Activated naive CD4-positive, alpha-beta T cell treated with anti-CD3 and anti-CD28 coated beads, Interleukin-2, amount 50 U/mL, for 72 hours (primary cell): ENCODE results near the gene KLF15. TPM values are rescaled to one million over a fixed set of nuclear protein-coding genes. Genes with fewer than 3 reads are reported as not detected.

Experiments used
- ATAC-seq, 2 donors: fragments of 150-1000 bp; cut with Tn5 transposase; 2 replicates each; pipeline ENCODE4 v1.10.0; 2021; ENCODE audit warnings: mild to moderate bottlenecking in 2 of 2, moderate library complexity in 2 of 2
- DNase-seq, 2 donors: peaks; one replicate each; pipeline ENCODE4 v3.0.0; 2021 to 2022; ENCODE audit warnings: low spot score in 2 of 2
- H3K27ac Mint-ChIP-seq, 2 donors: one replicate each; pipeline ENCODE4 v1.8.0; 2022; ENCODE audit warnings: mild to moderate bottlenecking in 2 of 2, mixed read lengths in 2 of 2
- H3K36me3 Mint-ChIP-seq, 2 donors: one replicate each; pipeline ENCODE4 v1.8.0; 2022; ENCODE audit warnings: mixed read lengths in 2 of 2
- H3K9me3 Mint-ChIP-seq, 2 donors: one replicate each; pipeline ENCODE4 v1.8.0; 2022; ENCODE audit warnings: mixed read lengths in 2 of 2
- total RNA-seq, 2 donors: library from RNA; stranded (reverse); gene quantifications; one replicate each; pipeline ENCODE4 v1.2.3, GENCODE V29; 2022

The KLF15 gene
- total RNA-seq, 2 donors from 2014 or later = 0.68 TPM; not detected in 1

DNA sequence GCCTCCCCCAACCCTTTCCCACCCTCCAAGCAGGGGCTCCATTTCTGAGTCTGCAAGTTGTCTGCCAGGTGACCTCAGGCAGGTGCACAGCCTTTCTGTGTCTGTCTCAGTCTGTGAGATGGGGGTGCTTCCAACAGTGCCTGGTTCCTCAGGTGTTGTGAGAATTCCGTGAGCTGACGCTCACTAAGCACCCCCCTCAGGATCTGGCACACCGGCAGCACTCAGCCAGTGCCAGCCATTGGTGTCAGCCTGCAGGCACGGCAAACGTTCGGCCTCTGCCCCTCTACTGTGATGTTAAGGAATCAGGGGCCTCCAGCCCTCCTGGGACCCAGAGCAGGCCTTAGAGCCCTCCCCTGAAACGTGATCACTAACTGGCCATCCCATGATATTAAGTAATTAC, 2.4 kb downstream of the KLF15 start:
- H3K36me3 Mint-ChIP-seq = no peaks in the 10 kb centered on the region
- no peak overlapping the region for H3K27ac Mint-ChIP-seq
- H3K9me3 Mint-ChIP-seq = no peaks in the 10 kb centered on the region
- DNase-seq = no peak
- no peak for ATAC-seq

DNA sequence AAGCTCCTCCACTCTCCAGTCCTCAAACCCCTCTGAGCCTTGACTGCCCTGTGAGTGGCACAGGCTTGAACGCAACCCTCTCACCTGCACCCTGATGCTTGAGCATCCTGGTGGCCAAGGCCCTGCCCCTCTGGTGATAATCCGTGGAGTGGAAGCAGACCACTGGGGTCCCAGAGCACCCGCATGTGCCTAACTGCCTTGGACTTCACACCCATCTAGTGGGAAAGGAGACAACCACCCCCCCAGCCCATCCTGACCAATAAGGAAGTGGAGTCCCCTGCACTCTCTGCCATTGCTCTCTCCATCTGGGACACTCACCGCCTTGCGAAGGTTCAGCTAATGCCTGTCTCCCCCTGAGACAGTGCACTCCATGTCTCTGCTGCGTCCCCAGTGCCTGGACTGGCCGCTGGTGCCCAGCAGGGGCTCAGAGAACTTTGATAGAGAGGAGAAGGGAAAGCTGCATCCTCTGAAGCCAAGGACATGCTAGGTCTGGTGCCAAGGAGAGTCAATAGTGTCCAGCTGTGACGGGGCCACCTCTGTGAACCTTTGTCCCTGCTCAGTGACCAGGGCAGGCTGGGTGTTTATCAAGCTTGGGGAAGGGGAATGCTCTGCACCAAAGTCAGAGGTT, 3.4 kb downstream of the KLF15 start:
- no peak for DNase-seq
- Mint-ChIP-seq H3K27ac (no peak overlapping the region), H3K36me3 (no peaks in the 10 kb centered on the region), H3K9me3 (no peaks in the 10 kb centered on the region)
- ATAC-seq = no peak

DNA sequence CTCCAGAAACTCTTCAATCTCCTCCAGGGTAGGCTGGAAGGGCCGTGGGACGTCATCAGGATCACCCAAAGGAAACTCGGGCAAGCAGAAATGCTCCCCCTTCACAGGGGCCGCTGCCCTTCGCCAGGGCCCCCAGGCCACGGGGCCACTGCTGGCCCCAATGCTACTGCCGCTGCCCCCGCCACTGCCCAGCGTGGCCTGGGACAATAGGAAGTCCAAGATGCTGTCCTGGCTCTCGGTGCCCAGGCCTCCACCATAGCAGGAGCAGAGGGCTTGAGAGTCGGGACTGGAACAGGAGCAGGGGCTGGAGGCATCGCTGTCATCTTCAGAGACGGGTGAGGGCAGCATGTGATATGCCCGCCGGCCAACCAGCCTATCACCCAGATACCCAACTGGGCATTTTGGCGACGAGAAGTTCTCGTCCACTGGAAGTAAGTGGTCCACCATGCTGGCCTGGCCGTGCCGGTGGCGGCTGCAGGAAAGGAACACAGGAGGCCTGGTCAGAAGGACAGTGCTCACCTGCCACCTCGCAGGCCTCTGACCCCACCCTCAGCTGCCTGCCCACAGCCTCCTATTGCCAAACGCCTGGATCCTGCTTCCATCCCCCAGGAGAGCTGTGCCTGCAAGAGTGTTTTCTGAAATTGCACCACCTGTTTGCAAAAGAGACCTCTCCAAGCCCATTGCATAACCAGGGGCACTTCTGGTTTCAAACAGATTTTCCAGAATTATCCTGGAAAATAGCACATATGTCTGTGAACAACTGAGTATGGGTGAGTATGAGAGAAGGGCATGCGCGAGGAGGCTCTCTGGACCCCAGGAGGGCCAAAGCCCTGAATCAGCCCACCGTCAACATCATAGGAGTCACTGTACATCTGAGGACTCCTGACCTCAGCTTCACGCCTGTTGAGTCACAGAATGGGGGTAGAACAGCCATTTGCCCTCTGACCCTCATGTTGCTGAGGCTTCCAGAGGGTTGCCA, 4.4 kb downstream of the KLF15 start:
- ATAC-seq (no peak), DNase-seq (peak in 1 of 2 donors; percentile 20)
- Mint-ChIP-seq H3K9me3 (no peaks in the 10 kb centered on the region), H3K36me3 (no peaks in the 10 kb centered on the region), H3K27ac (no peak overlapping the region)

DNA sequence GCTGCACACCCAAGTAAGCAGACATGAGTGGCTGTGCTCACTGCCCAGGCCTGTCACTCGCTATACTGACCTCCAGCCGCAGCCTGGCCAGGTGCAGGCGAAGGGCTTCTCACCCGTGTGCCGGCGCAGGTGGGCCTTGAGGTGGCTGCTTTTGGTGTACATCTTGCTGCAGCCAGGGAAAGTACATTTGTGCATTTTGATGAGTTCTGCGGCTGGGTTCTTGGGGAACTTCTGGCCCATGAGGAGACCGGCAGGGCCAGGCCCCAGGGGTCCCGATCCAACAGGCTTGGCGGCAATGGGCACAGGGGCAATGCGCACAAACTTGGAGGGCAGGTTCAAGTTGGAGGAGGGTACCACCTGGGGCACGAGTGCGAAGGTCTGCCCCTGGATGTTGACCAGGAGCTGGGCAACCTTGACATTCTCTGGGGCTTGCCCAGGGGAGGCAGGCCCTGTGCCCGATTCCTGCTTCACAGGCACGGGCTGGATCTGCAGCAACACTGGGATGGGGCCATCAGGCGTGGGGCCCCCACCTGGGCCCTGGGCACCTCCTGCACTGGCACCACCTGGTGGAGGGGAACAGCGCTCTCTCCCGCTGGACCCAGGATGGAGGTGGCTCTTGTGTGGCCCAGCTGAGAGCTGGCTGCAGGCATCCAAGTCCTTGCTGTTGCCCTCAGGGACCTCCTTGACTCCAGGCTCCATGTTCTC, 5.3 kb downstream of the KLF15 start:
- ATAC-seq = no peak
- Mint-ChIP-seq H3K36me3 (no peaks in the 10 kb centered on the region), H3K9me3 (no peaks in the 10 kb centered on the region), H3K27ac (no peak overlapping the region)
- DNase-seq = peak in 1 of 2 donors; percentile 45

DNA sequence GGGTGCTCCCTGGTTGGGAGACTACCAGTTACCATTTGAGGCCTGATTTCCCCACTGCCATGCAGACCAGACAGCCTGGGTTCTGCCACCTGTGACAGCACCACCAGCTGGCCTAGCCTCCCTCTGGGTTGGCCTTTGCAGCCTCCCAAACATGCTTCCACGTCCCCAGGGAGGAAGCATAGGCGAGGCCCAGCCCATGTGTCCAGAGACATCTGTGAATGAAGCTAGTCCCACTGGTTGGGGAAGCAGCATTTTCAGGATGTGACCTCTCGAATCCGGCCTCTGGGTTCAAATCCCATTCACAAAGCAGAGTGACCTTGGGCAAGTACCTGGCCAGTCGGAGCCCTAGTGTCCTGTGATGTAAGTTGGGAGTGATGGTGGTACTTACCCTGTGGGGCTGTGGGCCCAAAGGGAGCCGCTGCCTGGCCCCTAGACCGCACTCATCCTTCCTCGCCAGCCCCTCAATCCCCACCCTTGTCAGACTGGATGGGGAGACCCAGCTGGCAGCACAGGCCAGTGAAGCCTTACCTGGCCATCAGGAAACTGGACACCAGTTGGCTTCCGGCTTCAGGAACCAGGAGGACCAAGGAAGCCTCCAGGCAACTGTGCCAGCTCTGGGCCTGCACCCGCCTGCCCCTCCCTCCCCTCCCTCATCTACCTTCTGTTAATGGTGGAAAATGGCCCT, 6.0 kb downstream of the KLF15 start:
- no peak overlapping the region for H3K27ac Mint-ChIP-seq
- no peaks in the 10 kb centered on the region for H3K36me3 Mint-ChIP-seq
- DNase-seq = peak in 1 of 2 donors; percentile 31
- H3K9me3 Mint-ChIP-seq = no peaks in the 10 kb centered on the region
- ATAC-seq = no peak

DNA sequence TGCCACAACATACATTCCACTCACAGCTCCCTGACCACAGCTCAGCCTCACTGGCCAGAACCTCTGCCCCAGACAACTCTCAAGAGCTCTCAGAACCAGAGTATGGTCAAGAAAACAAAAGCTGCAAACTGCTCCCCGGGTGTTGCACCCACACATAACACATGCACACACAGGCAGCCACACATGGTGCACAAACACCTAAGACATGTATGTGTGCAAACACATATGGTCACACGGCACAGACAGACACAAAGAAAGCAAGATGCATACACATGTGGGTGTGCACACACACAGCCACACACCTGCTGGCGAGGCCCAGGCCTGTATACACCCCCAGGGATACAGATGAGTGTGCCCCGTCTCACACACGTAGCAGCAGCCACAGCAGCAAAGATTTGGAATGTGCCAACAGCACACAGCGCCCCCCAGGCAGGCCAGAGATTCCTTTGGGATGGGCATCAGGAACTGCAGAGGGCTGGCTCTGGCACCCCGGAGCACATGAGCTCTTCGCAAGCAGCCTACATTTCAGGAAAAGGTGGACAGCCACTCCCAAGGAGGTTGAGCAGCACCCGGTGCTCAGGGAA, 6.6 kb downstream of the KLF15 start:
- Mint-ChIP-seq H3K36me3 (no peaks in the 10 kb centered on the region), H3K9me3 (no peaks in the 10 kb centered on the region), H3K27ac (no peak overlapping the region)
- ATAC-seq (no peak), DNase-seq (peak in 1 of 2 donors; percentile 28)

DNA sequence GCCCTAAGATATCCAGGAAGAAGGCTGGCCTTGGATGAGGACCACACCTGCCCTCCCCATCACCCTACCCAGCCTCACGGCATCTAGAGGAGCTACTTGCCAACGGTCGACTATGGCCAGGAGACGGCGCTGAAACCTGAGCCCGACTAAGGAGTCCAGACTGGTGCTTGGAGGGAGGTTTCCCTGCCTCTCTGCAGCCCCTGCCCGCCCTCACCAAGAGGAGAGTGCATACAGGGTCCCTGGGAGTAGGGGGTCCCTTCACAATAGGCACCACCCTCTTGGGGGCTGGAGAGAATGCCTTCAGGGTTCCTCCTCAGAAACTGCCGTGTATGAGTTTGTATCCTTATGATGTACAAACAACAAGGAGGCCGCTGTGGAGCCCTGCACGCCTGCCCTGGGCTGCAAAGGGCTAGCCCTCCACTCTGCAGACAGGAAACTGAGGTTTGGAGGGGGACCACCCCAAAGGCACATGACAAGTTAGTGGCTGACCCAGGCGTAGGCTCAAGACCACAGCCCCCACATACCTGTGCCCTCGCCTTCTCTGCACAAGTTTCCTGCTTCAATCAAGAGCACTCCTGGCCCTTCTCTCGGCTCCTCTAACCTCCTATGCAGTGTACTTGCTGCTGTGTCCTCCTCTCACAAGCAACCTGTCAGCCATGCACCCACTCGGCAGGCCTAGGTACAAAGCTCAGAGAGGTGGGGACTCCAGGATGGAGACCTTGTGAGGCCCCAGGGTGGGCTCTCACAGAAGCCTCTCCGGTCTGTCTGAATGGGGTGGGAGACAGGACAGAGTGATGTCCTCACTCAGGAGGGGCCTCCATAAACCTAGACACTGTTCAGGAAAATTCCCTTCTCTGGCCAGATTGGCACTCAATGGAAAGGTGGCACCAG, 7.4 kb downstream of the KLF15 start:
- Mint-ChIP-seq H3K27ac (no peak overlapping the region), H3K36me3 (no peaks in the 10 kb centered on the region), H3K9me3 (no peaks in the 10 kb centered on the region)
- DNase-seq (peak in 1 of 2 donors; percentile 20), ATAC-seq (no peak)

DNA sequence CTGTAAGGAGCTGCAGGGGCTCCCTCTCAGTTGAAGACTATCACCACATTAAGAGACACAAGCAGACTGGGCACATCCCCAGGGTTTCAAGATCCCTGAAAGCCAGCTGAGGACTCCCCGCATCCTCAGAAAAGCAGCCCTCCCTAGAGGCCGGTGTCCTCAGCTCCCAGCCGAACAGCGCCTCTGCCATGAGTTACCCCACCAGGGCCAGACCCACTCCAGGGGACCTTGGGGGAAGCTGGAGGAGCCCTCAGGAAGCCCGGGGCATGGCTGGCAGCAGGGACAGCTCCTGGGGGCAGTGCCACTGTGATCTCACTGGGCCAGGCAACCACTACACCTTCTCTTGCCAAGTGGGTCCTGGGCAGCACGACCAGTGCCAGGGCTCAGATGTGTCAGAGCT, 8.1 kb downstream of the KLF15 start:
- no peak for ATAC-seq
- peak in 1 of 2 donors; percentile 28 for DNase-seq
- Mint-ChIP-seq H3K9me3 (no peaks in the 10 kb centered on the region), H3K27ac (no peak overlapping the region), H3K36me3 (no peaks in the 10 kb centered on the region)

DNA sequence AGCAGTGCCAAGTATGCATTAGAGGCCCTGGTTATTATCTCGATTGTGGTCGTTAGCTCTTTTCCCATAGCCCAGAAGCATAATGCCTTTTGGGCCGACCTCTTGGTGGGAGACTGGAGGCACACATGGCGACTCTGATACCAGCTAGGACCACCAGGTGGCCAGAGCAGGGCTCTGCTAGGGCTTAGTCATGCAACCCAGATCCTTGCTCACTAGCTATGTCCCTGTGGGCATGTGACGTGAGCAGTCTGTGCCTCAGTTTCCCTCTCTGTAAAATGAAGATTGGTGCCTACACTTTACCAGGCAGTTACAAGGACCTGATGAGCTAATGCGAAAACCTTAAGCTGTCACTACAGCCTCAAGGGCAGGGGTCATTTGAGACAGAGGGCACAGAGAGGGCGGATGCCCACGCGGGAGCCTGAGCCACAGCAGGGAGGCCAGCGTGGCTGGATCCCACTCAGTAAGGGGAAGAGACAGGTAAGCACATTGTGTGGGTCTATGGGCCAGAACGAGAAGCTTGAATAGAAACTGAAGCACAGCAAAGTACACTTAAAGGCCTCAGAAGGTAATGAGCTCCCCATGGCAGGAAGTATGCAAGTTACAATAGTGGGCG, 8.8 kb downstream of the KLF15 start:
- H3K36me3 Mint-ChIP-seq = no peaks in the 10 kb centered on the region
- H3K27ac Mint-ChIP-seq = no peak overlapping the region
- ATAC-seq = no peak
- H3K9me3 Mint-ChIP-seq = no peaks in the 10 kb centered on the region
- peak in 1 of 2 donors; percentile 23 for DNase-seq

DNA sequence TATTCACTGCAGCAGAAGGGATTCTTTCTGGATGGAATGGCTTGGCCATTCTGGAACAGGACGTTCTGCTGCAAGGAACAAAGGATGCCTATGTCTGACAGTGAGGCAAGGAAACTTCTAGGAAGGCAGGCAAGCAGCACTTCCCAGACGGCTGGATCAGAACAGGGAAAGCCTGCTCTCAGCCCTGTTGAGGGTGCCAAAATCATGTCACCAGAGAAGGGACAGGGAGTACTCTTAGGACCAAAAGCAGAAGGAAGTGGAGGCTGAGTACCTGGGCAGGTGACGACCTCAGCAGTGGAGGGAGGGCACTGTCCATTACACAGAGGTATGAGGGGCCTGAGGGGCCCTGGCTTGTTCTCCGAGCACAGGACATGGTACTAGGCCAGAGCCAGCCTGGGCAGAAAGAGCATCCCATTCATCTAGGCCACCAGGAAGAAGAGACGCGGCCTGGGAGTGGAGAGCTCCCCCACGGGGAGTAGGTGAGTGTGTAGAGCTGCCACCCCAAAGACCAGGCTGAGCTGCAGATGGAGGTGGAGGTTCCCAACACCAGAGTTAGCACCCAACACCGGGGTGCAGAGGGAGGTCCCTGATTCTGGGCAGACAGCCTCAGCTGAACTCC, 9.6 kb downstream of the KLF15 start:
- Mint-ChIP-seq H3K27ac (peak overlapping the region in 1 of 2 donors; percentile 77), H3K36me3 (no peaks in the 10 kb centered on the region), H3K9me3 (no peaks in the 10 kb centered on the region)
- DNase-seq = peak in 1 of 2 donors; percentile 31
- ATAC-seq = no peak

DNA sequence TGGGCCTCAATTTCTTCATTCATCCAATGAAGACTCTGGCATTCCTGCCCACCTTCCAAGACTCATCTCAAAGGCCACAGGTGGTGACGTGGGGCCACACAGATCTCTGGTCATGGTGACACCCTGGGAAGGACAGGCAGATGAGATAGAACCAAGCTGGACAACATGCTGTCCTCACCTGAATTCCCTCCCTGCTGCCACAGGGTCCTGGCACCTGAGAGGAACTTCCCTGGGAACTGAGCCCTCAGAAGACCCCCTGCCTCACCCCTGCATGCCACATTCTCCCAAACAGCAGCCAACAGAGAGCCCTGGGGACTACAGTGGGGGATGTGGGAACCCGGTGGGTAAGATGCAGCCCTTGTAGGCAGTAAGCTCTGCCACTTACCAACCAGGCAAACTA, 10.7 kb downstream of the KLF15 start:
- Mint-ChIP-seq H3K36me3 (no peaks in the 10 kb centered on the region), H3K9me3 (no peaks in the 10 kb centered on the region), H3K27ac (no peak overlapping the region)
- no peak for ATAC-seq
- peak in 1 of 2 donors; percentile 39 for DNase-seq

DNA sequence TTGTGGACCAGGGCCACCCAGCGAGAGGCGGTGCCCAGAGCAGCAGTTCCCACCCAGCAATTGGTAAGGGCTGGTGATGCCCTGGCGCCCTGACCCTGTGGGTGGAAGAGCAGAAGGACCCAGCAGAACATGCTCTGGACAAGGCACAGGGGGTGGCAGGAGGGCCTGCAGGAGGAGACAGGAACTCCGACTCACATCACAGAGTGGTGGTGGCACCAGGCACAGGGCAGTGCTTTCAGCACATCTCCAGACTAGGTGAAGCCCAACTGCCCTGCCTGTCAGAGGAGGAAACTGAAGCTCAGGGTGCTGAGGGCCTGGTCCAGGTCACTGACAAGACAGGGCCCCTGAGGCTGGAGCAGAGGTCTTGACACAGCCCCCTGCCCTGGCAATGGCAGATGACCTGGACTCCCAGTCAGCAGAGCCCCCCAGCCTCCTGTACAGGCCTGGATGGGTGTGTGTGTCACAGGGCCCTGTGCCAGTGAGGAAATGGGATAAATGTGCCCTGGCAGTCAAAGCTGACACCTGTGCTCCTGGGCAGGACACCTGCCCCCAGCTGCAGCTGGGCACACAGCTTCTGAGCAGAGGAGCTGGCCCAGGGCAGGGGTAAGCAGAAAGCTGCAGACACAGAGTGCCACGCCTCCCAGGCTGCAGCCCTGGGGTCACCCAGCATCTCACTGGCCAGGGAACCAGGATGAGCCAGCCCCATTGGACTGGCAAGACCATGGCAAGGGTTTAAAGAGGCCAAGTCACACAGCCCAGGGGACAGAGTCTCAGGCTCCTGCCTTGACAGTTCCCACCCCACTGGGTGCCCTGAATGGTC, 11.4 kb downstream of the KLF15 start:
- H3K27ac Mint-ChIP-seq = peak overlapping the region in 1 of 2 donors; percentile 44
- peak in 1 of 2 donors; percentile 47 for DNase-seq
- no peak for ATAC-seq
- no peaks in the 10 kb centered on the region for H3K9me3 Mint-ChIP-seq
- H3K36me3 Mint-ChIP-seq = no peaks in the 10 kb centered on the region

DNA sequence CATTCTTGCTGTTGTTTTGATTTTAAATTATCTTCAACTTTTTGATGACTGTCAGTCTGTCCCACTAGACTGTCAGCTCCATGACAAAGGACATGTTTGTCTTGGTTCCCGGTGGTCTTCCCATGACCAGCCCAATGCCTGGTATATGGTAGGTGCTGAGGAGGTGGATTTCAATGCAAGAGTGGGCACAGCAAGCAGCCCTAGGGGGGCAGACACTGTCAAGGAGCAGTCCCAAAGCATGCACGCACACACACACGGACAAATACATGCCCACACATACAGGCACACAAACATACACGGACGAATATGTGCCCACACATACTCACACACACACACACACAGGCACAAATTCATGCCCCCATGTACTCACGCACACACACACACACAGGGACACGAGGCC, 12.0 kb downstream of the KLF15 start:
- DNase-seq (peak; percentile 0 to 14), ATAC-seq (no peak)
- Mint-ChIP-seq H3K36me3 (no peaks in the 10 kb centered on the region), H3K9me3 (no peaks in the 10 kb centered on the region), H3K27ac (peak overlapping the region in 1 of 2 donors; percentile 44)
